Immature natural killer cell (primary cell): ENCODE measurements around the gene RPL10A. TPM values are rescaled to one million over a fixed set of nuclear protein-coding genes. Genes with fewer than 3 reads are reported as not detected.
"Not testable (repeated sequence)": the region's sequence is repeated elsewhere in the genome, so short reads cannot be mapped to it uniquely, and the experiment has no call there.

Experiments used
- DNase-seq, 3 donors: peaks; one replicate each; pipeline ENCODE4 v3.0.0; 2022; ENCODE audit warnings: mixed read lengths in 1 of 3
- H3K27ac Mint-ChIP-seq, 6 donors: one replicate each; pipeline ENCODE4 v1.8.0; 2020; ENCODE audit warnings: mixed read lengths in 6 of 6, mild to moderate bottlenecking in 5 of 6, inconsistent platforms in 4 of 6, moderate library complexity in 3 of 6
- H3K27me3 Mint-ChIP-seq, 3 donors: one replicate each; pipeline ENCODE4 v1.8.0; 2020 to 2021; ENCODE audit warnings: low read depth in 3 of 3, mild to moderate bottlenecking in 3 of 3, mixed read lengths in 3 of 3, moderate library complexity in 3 of 3, inconsistent platforms in 1 of 3
- H3K36me3 Mint-ChIP-seq, 3 donors: one replicate each; pipeline ENCODE4 v1.8.0; 2020; ENCODE audit warnings: mixed read lengths in 3 of 3, inconsistent platforms in 2 of 3, mild to moderate bottlenecking in 2 of 3
- H3K4me1 Mint-ChIP-seq, 2 donors: one replicate each; pipeline ENCODE4 v1.8.0; 2020; ENCODE audit warnings: inconsistent platforms in 2 of 2, mild to moderate bottlenecking in 2 of 2, mixed read lengths in 2 of 2, moderate library complexity in 1 of 2
- H3K4me3 Mint-ChIP-seq, 5 donors: one replicate each; pipeline ENCODE4 v1.8.0; 2020; ENCODE audit warnings: mild to moderate bottlenecking in 5 of 5, mixed read lengths in 5 of 5, inconsistent platforms in 3 of 5, moderate library complexity in 3 of 5
- H3K9me3 Mint-ChIP-seq, 6 donors: one replicate each; pipeline ENCODE4 v1.8.0; 2020; ENCODE audit warnings: mild to moderate bottlenecking in 6 of 6, mixed read lengths in 6 of 6, inconsistent platforms in 4 of 6, moderate library complexity in 3 of 6
- polyA plus RNA-seq, 3 donors: library from polyadenylated mRNA; unstranded; fragments of 300-500 nt; fragmentation: Illumina TruSeq; gene quantifications; one replicate each; pipeline ENCODE4 v1.2.3, GENCODE V29; 2021

Gene RPL10A
- polyA plus RNA-seq, 3 donors from 2014 or later = 419 to 805 (median 477) TPM

DNA sequence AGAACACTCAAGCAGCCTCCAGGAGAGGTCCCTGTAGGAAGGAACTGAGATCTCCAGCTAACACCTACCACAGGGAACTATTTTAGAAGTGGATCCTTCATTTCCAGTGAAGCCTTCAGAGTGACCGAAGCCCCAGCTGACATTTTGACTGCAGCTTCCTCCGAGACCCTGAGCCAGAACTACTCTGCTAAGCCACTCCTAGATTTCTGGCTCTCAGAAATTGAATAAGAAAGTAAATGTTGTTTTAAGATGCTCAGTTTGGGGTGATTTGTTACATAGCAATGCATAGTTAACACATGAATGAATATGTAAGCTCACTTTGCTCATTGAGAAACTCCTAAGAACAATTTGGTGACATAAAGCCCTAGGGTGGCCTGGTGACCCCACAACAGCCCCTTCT, 39.0 kb downstream of the RPL10A start:
- H3K9me3 Mint-ChIP-seq = no peaks in the 10 kb centered on the region
- H3K4me3 Mint-ChIP-seq = no peak overlapping the region
- no peak for DNase-seq
- H3K4me1 Mint-ChIP-seq = no peaks in the 10 kb centered on the region
- H3K27me3 Mint-ChIP-seq = peaks cover 2 to 19% (median 5%) of the 10 kb centered on the region in 3 donors
- no peak overlapping the region for H3K27ac Mint-ChIP-seq
- H3K36me3 Mint-ChIP-seq = no peaks in the 10 kb centered on the region

DNA sequence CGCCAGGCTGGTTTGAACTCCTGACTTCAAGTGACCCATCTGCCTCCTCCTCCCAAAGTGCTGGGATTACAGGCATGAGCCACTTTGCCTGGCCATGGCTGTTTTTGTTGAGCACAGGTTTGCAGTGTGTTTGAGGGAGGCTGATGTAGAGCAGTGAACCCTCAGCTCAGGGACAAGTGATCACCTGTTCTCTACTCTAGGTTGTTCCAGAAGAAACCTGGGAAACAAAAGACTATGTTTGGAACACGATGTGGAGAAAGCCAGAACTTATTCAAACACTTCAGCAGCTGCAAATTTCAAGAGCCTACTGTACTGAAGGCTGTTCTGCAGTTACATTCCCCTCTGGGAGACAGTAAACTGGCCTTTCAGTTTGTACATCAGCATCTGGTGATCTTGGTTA, 39.8 kb downstream of the RPL10A start:
- Mint-ChIP-seq H3K9me3 (no peaks in the 10 kb centered on the region), H3K36me3 (no peaks in the 10 kb centered on the region), H3K27me3 (peaks cover 2 to 18% (median 3%) of the 10 kb centered on the region in 3 donors), H3K4me3 (no peak overlapping the region), H3K4me1 (no peaks in the 10 kb centered on the region), H3K27ac (no peak overlapping the region)
- no peak for DNase-seq

GRCh38 chr6:35508542-35508941, 40.3 kb downstream of the RPL10A start:
- Mint-ChIP-seq H3K4me3 (no peak overlapping the region), H3K27me3 (peaks cover 3 to 18% (median 4%) of the 10 kb centered on the region in 3 donors), H3K36me3 (no peaks in the 10 kb centered on the region), H3K27ac (no peak overlapping the region), H3K4me1 (no peaks in the 10 kb centered on the region), H3K9me3 (no peaks in the 10 kb centered on the region)
- DNase-seq = no peak

DNA sequence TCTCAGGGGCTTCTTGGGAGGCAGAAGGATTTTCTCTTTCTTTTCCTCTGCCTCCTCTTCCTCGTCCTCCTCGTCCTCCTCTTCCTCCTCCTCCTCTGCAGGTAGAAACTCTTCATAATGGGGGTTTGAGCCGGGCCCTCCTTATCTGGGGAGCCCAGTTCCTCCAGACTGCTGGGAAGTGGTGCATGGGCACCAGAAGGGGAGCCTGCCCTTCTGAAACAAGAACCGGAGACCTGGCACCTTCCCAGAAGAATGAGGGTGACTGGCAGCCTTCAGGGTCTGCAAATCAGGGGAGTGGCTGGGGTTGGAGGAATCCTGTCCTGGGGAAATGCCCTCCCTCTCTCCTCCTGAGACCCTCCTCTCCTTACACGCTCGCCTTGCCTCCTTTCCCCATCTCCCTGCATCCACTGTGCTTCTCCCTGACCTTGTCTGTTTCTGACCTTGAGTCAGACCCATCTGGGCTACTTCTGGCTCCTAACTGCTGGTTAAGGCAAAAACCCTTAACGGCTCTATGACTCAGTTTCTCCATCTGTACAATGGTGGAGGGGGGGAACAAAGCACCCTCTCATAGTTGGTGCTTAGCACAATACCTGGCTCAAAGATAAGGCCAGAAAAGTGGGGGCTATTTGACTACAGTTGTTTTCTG, 42.8 kb downstream of the RPL10A start:
- H3K4me3 Mint-ChIP-seq = no peak overlapping the region
- no peaks in the 10 kb centered on the region for H3K4me1 Mint-ChIP-seq
- H3K36me3 Mint-ChIP-seq = no peaks in the 10 kb centered on the region
- H3K27me3 Mint-ChIP-seq = peaks cover 3 to 18% (median 4%) of the 10 kb centered on the region in 3 donors
- no peak for DNase-seq
- no peaks in the 10 kb centered on the region for H3K9me3 Mint-ChIP-seq
- no peak overlapping the region for H3K27ac Mint-ChIP-seq

- DNase-seq = no peak
- H3K27ac Mint-ChIP-seq = no peak overlapping the region
- no peak overlapping the region for H3K4me3 Mint-ChIP-seq
- no peaks in the 10 kb centered on the region for H3K4me1 Mint-ChIP-seq
- H3K27me3 Mint-ChIP-seq = peaks cover 3 to 18% (median 5%) of the 10 kb centered on the region in 3 donors
- no peaks in the 10 kb centered on the region for H3K36me3 Mint-ChIP-seq
- H3K9me3 Mint-ChIP-seq = no peaks in the 10 kb centered on the region
Observed at GRCh38 chr6:35511562-35511941, 43.4 kb downstream of the RPL10A start.

DNA sequence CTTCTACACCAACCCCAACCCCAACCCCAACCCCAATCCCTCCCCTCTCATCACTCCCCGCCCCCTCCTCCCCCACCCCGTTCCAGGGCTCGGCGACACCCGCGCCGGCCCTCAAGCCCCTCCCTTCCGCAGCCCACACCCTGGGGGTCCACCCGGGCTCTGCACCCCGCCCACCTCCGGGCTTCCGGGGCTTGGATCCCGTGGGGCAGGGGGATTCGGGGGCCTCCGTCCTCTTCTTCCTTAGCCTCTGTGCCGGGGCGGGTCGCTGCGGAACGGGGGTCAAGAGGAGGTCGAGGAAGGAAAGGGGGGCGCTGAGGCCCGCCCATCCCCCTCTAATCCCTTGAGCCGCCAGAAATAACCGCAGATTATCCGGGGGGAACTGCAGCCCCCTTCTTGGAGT, 43.8 kb downstream of the RPL10A start:
- Mint-ChIP-seq H3K27me3 (peaks cover 3 to 18% (median 7%) of the 10 kb centered on the region in 3 donors), H3K36me3 (no peaks in the 10 kb centered on the region), H3K4me1 (no peaks in the 10 kb centered on the region), H3K27ac (no peak overlapping the region), H3K4me3 (no peak overlapping the region), H3K9me3 (no peaks in the 10 kb centered on the region)
- no peak for DNase-seq

GRCh38 chr6:35512740-35513139, 44.5 kb downstream of the RPL10A start, which contains the start of gene TULP1:
TULP1 (minus strand) TSS chr6:35512896; CDS start chr6:35512858, 38 bp downstream.
- H3K4me1 Mint-ChIP-seq = no peaks in the 10 kb centered on the region
- no peaks in the 10 kb centered on the region for H3K9me3 Mint-ChIP-seq
- H3K36me3 Mint-ChIP-seq = no peaks in the 10 kb centered on the region
- H3K4me3 Mint-ChIP-seq = peak within 1 kb of the TSS in 1 of 5 donors; percentile 10
- DNase-seq = no peak
- no peak within 1 kb of the TSS for H3K27ac Mint-ChIP-seq
- H3K27me3 Mint-ChIP-seq = peaks cover 3 to 14% (median 7%) of the 10 kb centered on the region in 3 donors

- H3K27me3 Mint-ChIP-seq = peaks cover 2 to 11% (median 9%) of the 10 kb centered on the region in 3 donors
- no peak overlapping the region for H3K27ac Mint-ChIP-seq
- H3K9me3 Mint-ChIP-seq = no peaks in the 10 kb centered on the region
- DNase-seq = no peak
- H3K4me3 Mint-ChIP-seq = no peak overlapping the region
- H3K36me3 Mint-ChIP-seq = no peaks in the 10 kb centered on the region
- no peaks in the 10 kb centered on the region for H3K4me1 Mint-ChIP-seq
Observed at GRCh38 chr6:35514587-35514986, 46.4 kb downstream of the RPL10A start.

- H3K27me3 Mint-ChIP-seq = peaks cover 5 to 11% (median 8%) of the 10 kb centered on the region in 3 donors
- DNase-seq, H3K4me1 Mint-ChIP-seq, H3K36me3 Mint-ChIP-seq, H3K9me3 Mint-ChIP-seq, H3K27ac Mint-ChIP-seq, H3K4me3 Mint-ChIP-seq: not testable (repeated sequence)
Observed at GRCh38 chr6:35515939-35516338, 47.7 kb downstream of the RPL10A start.

DNA sequence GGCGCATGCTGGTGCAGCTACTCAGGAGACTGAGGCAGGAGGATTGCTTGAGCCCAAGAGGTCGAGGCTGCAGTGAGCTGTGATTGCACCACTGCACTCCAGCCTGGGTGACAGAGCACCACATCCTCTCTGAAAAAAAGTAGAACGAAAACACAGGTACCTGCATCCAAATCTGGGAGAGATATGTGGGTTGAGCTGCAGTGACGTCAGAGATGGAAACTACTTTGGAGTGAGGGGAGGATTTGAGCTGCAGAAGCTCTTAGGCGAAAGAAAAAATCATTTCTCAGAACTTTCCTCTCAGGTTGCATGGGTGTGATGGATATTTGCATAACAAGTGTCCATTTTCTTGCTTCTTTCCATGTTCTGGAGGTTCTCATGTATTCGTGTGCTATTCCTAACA, 48.5 kb downstream of the RPL10A start:
- DNase-seq = no peak
- Mint-ChIP-seq H3K27me3 (peaks cover 5 to 7% (median 7%) of the 10 kb centered on the region in 3 donors), H3K27ac (no peak overlapping the region), H3K4me3 (no peak overlapping the region), H3K9me3 (no peaks in the 10 kb centered on the region), H3K4me1 (peaks cover 9% of the 10 kb centered on the region in 2 donors), H3K36me3 (no peaks in the 10 kb centered on the region)

GRCh38 chr6:35517978-35518377, 49.8 kb downstream of the RPL10A start:
- not testable (repeated sequence) for H3K27me3 Mint-ChIP-seq, H3K36me3 Mint-ChIP-seq, H3K27ac Mint-ChIP-seq, H3K4me3 Mint-ChIP-seq, H3K9me3 Mint-ChIP-seq, DNase-seq
- peaks cover 22% of the 10 kb centered on the region in 2 donors for H3K4me1 Mint-ChIP-seq

DNA sequence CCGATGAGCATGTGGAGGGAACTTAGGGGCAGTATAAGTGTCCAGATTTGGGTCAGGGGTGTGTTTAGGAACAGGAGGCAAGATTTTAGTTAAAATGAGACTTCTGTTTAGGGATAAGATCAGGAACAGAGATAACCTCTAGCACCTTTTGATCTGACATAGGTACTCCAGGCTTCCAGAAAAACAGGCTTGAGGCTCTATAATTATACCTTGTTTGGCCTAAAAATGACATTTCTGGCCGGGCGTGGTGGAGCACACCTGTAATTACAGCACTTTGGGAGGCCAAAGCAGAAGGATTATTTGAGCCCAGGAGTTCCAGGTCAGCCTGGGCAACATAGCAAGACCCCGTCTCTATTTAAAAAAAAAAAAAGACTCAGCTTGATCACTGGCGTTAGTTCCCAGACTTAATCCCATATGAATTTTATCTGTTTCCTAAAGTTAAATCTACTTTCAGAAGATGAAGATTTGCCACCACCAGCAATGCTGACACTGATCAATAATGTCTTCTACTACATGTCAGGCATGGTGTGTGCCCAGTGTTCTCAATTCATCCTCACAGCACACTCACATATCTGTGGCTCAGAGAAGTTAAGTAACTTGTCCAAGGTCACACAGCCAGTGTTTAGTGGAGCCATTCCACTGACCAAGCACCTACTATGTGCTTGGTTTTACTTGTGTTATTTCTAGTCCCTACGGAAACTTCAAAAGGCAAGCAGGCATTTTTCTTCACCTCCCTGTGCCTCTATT, 50.5 kb downstream of the RPL10A start:
- DNase-seq = no peak
- H3K27ac Mint-ChIP-seq = no peak overlapping the region
- H3K4me1 Mint-ChIP-seq = peaks cover 30% of the 10 kb centered on the region in 2 donors
- H3K36me3 Mint-ChIP-seq = no peaks in the 10 kb centered on the region
- no peaks in the 10 kb centered on the region for H3K9me3 Mint-ChIP-seq
- H3K4me3 Mint-ChIP-seq = no peak overlapping the region
- peaks cover 10 to 12% (median 11%) of the 10 kb centered on the region in 3 donors for H3K27me3 Mint-ChIP-seq

DNA sequence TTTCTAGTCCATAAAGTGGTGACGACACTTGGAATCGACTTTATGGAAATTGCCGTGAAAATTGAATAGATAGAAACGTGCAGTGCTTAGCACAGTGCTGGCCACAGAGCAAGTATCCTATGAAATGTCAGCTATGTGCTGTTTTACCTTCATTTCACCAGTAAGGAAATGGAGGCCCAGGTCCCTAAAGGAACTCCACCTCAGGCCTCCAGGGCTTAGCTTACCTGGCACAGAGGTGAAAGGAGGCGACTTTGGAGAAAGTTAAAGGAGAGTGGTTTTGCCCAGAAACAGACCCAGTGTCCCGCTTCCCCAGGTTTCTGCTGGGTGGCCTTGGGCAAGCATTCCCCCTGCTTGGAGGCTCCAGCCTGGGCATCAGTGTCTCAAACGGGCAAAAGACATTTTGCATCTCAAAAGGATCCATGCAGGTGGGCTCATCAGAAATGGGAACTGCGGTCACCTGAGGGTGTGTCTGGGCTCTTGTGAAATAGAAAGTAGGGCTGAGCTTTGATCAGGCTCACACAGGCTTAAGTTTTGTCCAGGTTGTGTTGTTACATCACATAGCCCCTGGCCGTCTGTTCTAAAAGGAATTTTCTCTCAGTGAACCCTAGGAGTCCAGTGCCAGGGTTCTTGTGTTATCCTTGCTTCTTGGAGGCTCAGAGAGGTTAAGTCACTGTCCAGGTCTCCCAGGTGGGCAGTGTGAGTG, 51.3 kb downstream of the RPL10A start:
- Mint-ChIP-seq H3K4me1 (peaks cover 37% of the 10 kb centered on the region in 2 donors), H3K4me3 (no peak overlapping the region), H3K36me3 (no peaks in the 10 kb centered on the region), H3K9me3 (no peaks in the 10 kb centered on the region), H3K27me3 (peaks cover 10 to 12% (median 11%) of the 10 kb centered on the region in 3 donors), H3K27ac (no peak overlapping the region)
- no peak for DNase-seq
